Measurements from ENCODE around the gene ARL14EP. TPM values are rescaled to one million over a fixed set of nuclear protein-coding genes. Genes with fewer than 3 reads are reported as not detected.

The ARL14EP gene
- total RNA-seq, 1 experiment from 2014 or later: 21.5 TPM

- intact Hi-C loops (cut with micrococcal nuclease; ENCODE audit: unreplicated experiment): no loop called here
- no peak for DNase-seq
- Histone ChIP-seq H3K4me3 (ENCODE audit: low read depth, low read length) (no peak overlapping the region), H3K27me3 (replicated peaks; ENCODE audit: control insufficient read depth, insufficient read depth, low read length) (no peaks in the 10 kb centered on the region), H3K36me3 (ENCODE audit: control insufficient read depth, insufficient read depth, low read length) (no peaks in the 10 kb centered on the region), H3K9me3 (no peaks in the 10 kb centered on the region), H3K4me1 (0 out of 2 replicates have a peak, but pooled peaks cover 3% of the 10 kb centered on the region)
- Mint-ChIP-seq H3K9me3 (ENCODE audit: unreplicated experiment) (no peaks in the 10 kb centered on the region), H3K36me3 (ENCODE audit: insufficient read depth, unreplicated experiment) (no peaks in the 10 kb centered on the region), H3K4me1 (ENCODE audit: low read depth, unreplicated experiment) (peaks cover 10% of the 10 kb centered on the region), H3K27ac (ENCODE audit: unreplicated experiment) (no peak overlapping the region), H3K4me3 (ENCODE audit: unreplicated experiment) (no peak overlapping the region), H3K27me3 (ENCODE audit: insufficient read depth, unreplicated experiment) (peaks cover 6% of the 10 kb centered on the region)
- BruUV-seq (replicated peaks): no TSS peak
- CTCF ChIA-PET: no interaction called here
- POLR2A ChIA-PET: no interaction called here
- TF ChIP-seq CTCF (IDR thresholded peaks at IDR 0.05; ENCODE audit: insufficient read depth in 1 of 2, low read depth in 1 of 2, low read length in 1 of 2, severe bottlenecking in 1 of 2, unreplicated experiment in 1 of 2): no peak
Observed at GRCh38 chr11:30365793-30366517, 43.1 kb downstream of the ARL14EP start.

- intact Hi-C loops (cut with micrococcal nuclease; ENCODE audit: unreplicated experiment): no loop called here
- no peaks in the 10 kb centered on the region for H3K36me3 ChIP-seq (ENCODE audit: control insufficient read depth, insufficient read depth, low read length)
- no peak for TF ChIP-seq CTCF (IDR thresholded peaks at IDR 0.05; ENCODE audit: insufficient read depth in 1 of 2, low read depth in 1 of 2, low read length in 1 of 2, severe bottlenecking in 1 of 2, unreplicated experiment in 1 of 2)
- Mint-ChIP-seq H3K36me3 (ENCODE audit: insufficient read depth, unreplicated experiment) (no peaks in the 10 kb centered on the region), H3K27ac (ENCODE audit: unreplicated experiment) (no peak overlapping the region), H3K27me3 (ENCODE audit: insufficient read depth, unreplicated experiment) (peaks cover 7% of the 10 kb centered on the region), H3K9me3 (ENCODE audit: unreplicated experiment) (no peaks in the 10 kb centered on the region), H3K4me3 (ENCODE audit: unreplicated experiment) (no peak overlapping the region), H3K4me1 (ENCODE audit: low read depth, unreplicated experiment) (peaks cover 10% of the 10 kb centered on the region)
- no peak for DNase-seq
- no peaks in the 10 kb centered on the region for H3K9me3 ChIP-seq
- H3K4me3 ChIP-seq (ENCODE audit: low read depth, low read length): no peak overlapping the region
- ChIA-PET POLR2A (no interaction called here), CTCF (no interaction called here)
- 0 out of 2 replicates have a peak, but pooled peaks cover 3% of the 10 kb centered on the region for H3K4me1 ChIP-seq
- H3K27me3 ChIP-seq (replicated peaks; ENCODE audit: control insufficient read depth, insufficient read depth, low read length): no peaks in the 10 kb centered on the region
- BruUV-seq (replicated peaks): no TSS peak
Observed at GRCh38 chr11:30368394-30368793, 45.5 kb downstream of the ARL14EP start.

- H3K4me3 Mint-ChIP-seq (ENCODE audit: unreplicated experiment): no peak overlapping the region
- intact Hi-C loops (cut with micrococcal nuclease; ENCODE audit: unreplicated experiment): no loop called here
- H3K27me3 Mint-ChIP-seq (ENCODE audit: insufficient read depth, unreplicated experiment): peaks cover 7% of the 10 kb centered on the region
- no peaks in the 10 kb centered on the region for H3K9me3 ChIP-seq
- H3K27me3 ChIP-seq (replicated peaks; ENCODE audit: control insufficient read depth, insufficient read depth, low read length): no peaks in the 10 kb centered on the region
- H3K36me3 ChIP-seq (ENCODE audit: control insufficient read depth, insufficient read depth, low read length): no peaks in the 10 kb centered on the region
- H3K36me3 Mint-ChIP-seq (ENCODE audit: insufficient read depth, unreplicated experiment): no peaks in the 10 kb centered on the region
- H3K4me1 ChIP-seq: no peaks in the 10 kb centered on the region
- DNase-seq: no peak
- no peaks in the 10 kb centered on the region for H3K4me1 Mint-ChIP-seq (ENCODE audit: low read depth, unreplicated experiment)
- H3K9me3 Mint-ChIP-seq (ENCODE audit: unreplicated experiment): no peaks in the 10 kb centered on the region
- H3K4me3 ChIP-seq (ENCODE audit: low read depth, low read length): no peak overlapping the region
- BruUV-seq (replicated peaks): no TSS peak
- H3K27ac Mint-ChIP-seq (ENCODE audit: unreplicated experiment): no peak overlapping the region
- no peak for TF ChIP-seq CTCF (IDR thresholded peaks at IDR 0.05; ENCODE audit: insufficient read depth in 1 of 2, low read depth in 1 of 2, low read length in 1 of 2, severe bottlenecking in 1 of 2, unreplicated experiment in 1 of 2)
- ChIA-PET CTCF (no interaction called here), POLR2A (no interaction called here)
Observed at GRCh38 chr11:30370164-30370563, 47.3 kb downstream of the ARL14EP start.

Data from Caco-2 (cell line).